GM08714 (cell line): ENCODE data around the gene PFKFB2.
A peak's percentile ranks its signal among the peaks of the same experiment; 100 is the strongest.

Experiments
- H3K4me3 ChIP-seq: fragments of 200-500 bp; sonication (Bioruptor generic); 2 replicates; pipeline ENCODE4 v1.5.1; 2014; ENCODE audit warnings: mild to moderate bottlenecking, low read length, inconsistent platforms
- ZNF274 ChIP-seq: IDR thresholded peaks from 2 replicates; pipeline ENCODE4 v1.6.1; 2012; ENCODE audit warnings: mild to moderate bottlenecking, low read depth, low read length

The PFKFB2 gene

DNA sequence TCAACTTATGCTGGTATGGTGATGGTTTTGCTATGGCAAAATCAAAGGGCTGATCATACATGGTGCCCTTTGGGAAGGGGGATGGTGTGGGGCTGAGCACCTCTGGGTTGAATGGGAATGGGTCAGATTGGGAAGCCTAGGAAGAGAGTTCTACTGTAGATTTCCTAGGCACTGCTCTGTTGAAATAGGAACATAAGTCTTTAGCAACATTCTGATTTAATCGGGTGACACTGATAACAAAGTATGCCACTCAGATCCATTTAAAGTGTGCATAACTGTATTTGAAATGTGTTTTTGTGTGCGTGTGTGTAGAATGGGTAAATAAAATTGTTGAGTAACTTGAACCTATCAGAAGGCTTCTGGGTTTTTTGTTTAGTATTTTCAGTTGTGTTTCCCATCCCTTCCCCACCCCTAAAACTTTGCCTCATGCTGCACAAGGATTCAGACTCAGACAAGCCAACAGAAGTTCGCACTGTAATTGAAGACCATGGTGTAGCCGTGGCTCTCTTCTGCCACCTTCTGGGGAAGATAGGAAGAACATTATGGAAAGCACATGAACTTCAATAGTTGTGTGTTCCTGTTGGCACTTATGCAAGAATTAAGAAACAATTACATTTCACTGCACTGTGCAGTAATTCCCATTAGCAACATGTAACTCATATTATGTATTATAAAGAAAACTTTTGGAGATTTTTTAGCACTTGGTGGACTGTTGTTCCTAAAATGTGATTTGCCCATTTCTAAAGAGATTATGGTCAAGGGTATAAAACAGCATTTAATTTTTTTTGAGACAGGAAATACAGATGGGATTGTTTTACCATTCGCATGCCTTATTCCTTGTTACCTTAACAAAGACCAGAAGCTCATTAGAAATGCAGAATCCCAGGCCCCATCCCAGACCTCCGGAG, 24.6 kb downstream of the PFKFB2 start:
- no peak for TF ChIP-seq ZNF274
- H3K4me3 ChIP-seq: no peak overlapping the region

DNA sequence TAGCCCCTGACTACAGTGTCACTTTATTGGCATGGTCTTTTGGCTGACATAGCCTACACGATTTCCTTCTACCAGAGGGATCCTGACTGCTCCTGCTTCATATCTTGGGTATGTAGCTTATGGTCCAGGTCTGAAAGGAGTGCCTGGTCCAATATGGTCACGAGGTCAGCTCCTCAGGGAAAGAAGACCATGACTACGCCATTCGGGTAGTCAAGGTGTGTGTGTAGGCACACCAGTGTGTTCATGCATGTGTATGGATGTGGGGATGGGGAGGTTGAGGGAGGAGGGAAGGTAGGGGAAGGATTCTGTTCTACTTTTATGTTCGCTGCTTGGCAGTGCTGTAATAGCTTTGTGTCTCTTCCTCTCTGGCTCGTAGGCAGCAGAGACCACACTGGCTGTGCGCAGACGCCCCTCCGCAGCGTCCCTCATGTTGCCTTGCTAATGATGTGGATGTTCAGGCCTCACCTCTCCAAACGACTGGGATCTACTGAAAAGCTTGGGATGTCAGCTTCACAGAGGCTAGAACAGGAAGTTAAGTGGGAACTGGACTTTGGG, 25.6 kb downstream of the PFKFB2 start:
- H3K4me3 ChIP-seq: no peak overlapping the region
- TF ChIP-seq ZNF274: no peak

DNA sequence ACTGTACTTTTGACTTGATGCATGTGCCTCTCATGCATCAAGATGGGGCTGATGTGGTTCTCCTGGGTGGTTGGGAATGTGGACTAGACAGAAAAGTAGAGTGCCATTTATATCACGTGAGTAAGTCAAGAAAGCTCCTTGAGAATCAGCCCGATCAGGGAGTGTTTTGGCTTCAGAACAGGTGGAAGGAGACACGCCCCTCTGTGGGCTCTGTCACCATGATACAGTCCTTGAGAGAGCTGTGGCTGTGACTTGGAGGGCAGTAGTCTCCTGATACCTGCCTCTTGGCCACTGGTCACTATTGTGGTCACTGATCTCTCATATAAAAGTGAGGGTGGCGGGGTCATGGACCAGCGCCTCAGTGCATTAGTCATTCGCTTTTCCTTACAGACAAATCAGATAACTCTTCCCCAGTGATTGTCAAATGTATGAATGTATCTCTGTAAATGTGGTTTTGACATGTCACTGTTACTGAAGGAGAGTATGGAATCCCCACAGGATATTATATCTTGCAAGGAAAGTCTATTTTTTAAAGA, 26.7 kb downstream of the PFKFB2 start:
- TF ChIP-seq ZNF274: no peak

DNA sequence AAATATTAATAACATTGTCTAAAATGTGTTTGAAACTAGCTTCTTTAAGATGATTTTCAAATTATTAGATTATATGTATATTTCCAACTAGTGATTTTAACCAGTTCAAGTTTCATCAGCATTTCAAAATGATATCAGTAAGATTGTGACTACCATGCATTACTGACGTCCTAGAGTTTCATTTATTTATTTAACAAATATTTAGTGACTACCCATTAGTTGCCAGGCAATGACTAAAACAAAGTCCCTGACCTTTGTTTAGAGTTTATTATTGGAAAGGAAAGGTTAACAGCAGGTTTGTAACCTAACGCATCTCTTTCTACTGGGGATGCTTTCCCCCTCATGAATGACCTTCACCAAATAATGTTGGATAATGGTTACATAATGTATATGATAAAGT, 28.0 kb downstream of the PFKFB2 start:
- TF ChIP-seq ZNF274: no peak
- no peak overlapping the region for H3K4me3 ChIP-seq

More for the DNA sequence above, 26.7 kb downstream of the PFKFB2 start:
- H3K4me3 ChIP-seq: no peak overlapping the region

DNA sequence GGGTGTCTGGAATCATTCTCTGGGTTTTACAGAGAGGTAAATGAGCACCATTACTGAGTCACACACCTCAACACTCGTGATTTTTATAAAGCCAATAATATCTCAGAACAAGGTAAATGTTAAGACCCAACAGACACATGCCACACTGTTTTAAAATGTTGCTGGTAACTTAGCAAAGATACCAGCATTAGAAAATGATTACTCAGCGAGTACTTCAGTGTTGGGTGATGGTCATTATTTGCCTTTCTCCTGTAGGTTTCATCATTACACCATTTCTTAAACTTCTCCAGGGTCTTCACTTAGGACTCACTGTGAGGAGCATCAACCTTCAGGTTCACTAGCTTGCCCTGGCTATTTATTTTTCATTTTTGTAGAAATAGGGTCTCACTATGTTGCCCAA, 28.7 kb downstream of the PFKFB2 start:
- H3K4me3 ChIP-seq: no peak overlapping the region

DNA sequence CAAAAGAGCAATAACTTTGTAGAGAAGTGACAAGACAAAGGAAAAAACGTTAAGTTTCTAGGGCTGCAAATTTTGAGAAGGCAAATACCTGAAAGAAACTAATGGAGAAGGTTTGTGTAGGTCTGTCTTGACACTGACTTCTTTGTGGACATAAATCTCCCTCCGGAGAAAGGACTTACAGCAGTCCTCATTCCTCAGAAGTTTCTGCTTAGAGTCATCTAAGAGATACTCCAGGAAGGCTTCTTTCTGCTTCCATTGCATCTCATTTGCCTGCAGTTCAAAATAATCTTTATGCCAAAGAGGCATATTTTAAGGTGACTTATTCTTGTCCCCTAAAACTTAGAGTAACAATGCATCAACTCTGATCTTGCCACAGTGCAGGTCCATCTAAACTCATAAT, 31.2 kb downstream of the PFKFB2 start:
- H3K4me3 ChIP-seq: no peak overlapping the region
- TF ChIP-seq ZNF274: no peak

More for the DNA sequence above, 28.7 kb downstream of the PFKFB2 start:
- TF ChIP-seq ZNF274: no peak

DNA sequence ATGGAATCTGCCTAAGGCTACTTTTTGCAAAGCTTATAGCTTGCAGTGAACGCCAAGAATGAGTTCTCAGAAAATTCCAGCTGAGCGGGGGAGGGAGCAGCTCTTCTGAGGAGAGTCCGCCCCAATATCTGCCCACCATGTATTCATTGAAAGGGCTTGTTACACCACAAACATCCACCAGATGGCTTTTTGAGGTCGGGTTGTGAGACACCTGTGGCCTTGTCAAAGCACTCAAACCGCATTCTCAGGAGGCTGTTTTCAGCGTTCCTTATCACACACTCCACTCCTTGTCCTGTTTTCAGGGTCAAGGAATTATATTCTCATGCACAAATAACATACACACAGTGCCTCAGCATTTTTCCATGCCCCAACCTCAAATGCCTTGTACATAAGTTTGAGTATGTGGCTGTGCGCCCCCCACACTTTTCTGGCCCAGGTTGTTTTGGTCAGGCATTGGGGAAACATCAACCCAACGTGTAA, 31.7 kb downstream of the PFKFB2 start:
- TF ChIP-seq ZNF274: no peak
- H3K4me3 ChIP-seq: no peak overlapping the region

DNA sequence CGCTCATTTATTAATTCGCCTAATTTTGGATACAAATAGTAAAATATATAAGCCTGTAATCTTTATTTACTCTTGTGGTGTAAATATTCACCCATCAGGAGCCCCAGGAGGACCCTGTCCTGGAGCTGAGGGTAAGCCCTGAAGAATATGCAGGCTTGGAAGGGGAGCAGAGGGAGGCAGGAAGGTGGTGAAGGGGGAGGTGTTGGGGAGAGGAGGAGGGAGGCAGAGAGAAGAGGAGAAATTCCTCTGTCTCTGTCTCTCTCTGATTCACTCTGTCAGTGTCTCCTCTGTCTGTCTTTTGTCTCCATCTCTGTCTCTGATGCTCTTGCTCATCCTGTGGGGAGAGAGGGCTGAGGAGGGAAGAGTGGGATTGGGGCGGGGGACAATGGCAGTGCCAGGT, 32.8 kb downstream of the PFKFB2 start:
- no peak overlapping the region for H3K4me3 ChIP-seq
- no peak for TF ChIP-seq ZNF274

DNA sequence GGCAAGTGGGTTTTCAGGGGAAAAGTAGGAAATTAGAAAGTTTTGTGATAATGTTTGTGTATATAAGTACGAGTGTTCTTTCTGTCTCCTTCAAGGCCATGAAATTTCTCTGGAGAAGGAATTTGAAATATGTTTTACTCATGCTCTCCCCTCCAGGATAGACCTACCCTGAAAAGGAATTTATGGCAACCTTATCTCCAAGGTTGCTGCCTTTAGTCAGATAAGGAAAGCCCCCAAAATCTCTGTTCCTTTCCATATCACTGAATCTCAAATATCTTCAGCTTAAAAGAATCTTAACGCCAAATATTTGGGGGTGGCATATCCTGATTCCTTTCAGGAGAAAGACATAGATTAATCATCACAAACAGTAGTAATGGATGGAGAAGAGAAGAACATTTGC, 35.1 kb downstream of the PFKFB2 start:
- H3K4me3 ChIP-seq: no peak overlapping the region
- TF ChIP-seq ZNF274: no peak

DNA sequence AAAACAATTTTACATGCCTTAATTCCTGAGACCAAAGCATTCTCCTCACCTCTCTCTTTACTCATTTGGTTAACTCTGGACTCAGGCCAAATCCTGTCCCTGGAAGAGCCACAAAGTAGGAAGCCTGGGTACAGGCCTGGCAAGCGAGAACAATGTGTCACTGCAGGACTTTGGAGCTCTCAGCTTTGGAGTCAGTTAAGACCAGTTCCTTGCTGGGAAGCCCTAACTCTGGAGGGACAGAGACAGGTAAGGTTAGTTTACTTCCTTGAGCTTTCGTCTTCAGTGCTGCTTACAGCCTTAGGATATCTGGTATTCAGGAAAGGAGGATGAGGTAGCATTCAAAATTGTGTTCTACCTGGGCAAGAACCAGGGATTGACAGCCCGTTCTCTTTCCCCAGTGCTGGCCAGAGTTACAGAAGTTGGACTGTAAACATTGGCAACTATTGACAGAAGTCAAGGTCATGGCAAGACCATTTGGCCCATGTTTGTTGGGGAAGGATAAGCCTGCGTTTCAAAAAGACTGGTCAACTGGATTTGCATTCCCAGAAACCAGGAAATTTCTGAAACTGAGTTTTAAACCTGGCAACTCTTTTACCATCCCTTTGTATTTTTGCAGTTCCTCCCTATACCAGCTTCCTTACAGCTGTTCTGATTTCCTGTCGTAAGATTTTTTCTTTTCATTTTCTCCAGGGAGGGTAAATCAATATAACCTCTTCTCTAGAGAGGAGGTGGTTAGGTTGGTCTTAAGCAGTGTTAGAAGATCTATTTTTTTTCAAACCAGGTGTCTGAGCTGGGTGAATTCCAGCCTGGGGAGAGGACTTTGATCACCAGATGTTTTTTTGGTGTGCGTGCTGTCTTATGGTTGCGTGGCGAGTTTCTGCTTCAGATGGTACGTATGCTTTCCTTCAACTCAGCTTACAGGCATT, 35.9 kb downstream of the PFKFB2 start, which contains the start of gene C4BPB:
C4BPB (plus strand) TSS at position 160 of the 926 bp plus-strand sequence; CDS start at position 832, 672 bp downstream.
- no peak for TF ChIP-seq ZNF274
- peak within 1 kb of the TSS; percentile 77; the same call in 1 of the 2 replicates for H3K4me3 ChIP-seq

DNA sequence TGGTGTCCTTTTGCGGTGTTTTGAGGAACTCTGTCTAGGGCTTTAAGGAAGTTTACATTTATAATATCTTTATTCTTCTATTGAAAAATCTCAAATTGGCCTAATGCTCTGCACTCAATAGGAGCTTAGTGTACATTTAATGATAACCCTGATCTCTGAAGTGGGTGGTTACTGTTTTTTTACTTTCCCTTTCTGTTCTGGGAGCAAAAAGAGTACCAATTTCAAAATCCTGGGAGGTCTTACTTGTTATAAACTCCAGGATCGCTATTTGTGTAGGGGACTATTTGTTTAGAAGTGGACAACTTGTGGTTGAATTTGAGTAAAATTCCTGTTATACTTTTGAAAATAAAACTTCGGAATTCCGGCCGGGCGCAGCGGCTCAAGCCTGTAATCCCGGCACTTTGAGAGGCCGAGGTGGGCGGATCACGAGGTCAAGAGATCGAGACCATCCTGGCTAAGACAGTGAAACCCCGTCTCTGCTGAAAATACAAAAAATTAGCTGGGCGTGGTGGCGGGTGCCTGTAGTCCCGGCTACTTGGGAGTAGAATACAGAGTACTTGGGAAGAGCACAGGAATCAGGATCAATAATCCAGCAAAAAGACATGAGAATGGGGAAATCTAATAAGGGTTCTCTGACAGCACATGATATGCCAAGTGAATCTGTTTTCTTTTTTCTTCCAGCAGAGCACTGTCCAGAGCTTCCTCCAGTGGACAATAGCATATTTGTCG, 36.7 kb downstream of the PFKFB2 start:
- TF ChIP-seq ZNF274: no peak
- H3K4me3 ChIP-seq: peak overlapping the region; percentile 77; the same call in 1 of the 2 replicates

DNA sequence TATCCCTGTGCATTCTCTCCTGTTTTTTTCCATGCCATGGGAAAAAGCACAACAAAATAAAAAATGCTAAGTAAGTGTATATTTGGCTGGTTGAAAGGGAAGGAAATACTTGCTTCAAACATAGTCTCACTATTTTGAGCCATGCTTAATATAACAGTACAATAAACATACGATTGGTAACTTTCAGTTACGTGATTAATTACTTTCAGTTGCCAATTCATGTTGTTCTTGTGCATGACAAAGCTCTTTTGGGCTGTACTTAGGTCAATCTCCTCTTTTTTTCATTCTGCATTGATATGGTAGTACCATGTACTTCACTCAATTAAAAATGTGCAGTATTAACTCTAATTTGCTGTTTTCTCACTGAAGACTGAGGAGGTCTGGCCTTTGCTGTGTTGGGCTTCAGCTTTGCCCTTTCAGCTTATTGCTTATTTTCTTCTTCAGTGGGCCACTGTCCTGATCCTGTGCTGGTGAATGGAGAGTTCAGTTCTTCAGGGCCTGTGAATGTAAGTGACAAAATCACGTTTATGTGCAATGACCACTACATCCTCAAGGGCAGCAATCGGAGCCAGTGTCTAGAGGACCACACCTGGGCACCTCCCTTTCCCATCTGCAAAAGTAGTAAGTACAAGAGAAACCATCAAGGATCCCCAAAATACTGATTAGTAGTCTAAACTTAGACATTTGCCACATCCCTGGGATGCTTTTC, 38.3 kb downstream of the PFKFB2 start:
- H3K4me3 ChIP-seq: no peak overlapping the region
- no peak for TF ChIP-seq ZNF274
